IPS-NIHi7 (cell line): ENCODE results near the gene C9.
"Not testable (repeated sequence)": the region's sequence is repeated elsewhere in the genome, so short reads cannot be mapped to it uniquely, and the experiment has no call there.

Source experiments
- DNase-seq: peaks from one replicate; pipeline ENCODE4 v3.0.0; 2012; ENCODE audit warnings: mixed read lengths; ENCODE audit errors: extremely low spot score

The C9 gene

GRCh38 chr5:39331861-39332381, 32.4 kb downstream of the C9 start:
- no peak for DNase-seq

DNA sequence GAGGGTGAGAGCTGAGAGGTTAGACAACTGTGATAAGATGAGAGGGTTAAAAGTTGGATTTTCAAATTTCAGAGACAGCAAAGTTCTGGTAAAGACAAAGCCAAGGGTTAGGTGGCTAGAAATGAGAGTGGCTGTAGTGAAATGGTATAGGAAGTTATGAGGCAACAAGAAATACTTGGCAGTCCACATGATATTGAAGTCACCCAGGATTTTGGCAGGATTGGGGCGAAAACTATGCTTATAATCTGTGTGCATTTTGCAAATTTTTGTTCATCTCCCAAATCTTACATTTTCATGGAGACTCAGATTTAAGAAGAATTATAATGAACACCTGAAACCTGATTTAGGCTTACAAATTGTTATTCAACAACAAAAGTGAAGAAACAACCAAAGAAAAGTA, 35.6 kb downstream of the C9 start:
- DNase-seq = no peak

DNA sequence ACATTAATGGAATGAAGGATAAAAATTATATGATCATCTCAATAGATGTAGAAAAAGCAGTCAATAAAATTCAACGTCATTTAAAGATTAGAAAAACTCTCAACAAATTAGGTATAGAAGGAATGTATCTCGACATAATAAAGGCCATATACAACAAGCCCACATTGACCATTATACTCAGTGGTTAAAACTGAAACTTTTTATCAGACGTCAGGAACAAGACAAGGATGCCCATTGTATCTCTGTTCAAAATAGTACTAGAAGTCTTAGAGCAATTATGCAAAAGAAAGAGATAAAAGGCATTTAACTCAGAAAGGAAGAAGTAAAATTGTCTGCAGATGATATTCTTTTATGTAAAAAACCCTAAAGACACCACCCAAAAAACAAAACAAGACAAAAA, 40.8 kb downstream of the C9 start:
- no peak for DNase-seq

- DNase-seq = no peak
These were observed 44.9 kb downstream of the C9 start for GRCh38 chr5:39319395-39319794.

GRCh38 chr5:39316464-39316863, 47.8 kb downstream of the C9 start:
- DNase-seq = not testable (repeated sequence)

DNA sequence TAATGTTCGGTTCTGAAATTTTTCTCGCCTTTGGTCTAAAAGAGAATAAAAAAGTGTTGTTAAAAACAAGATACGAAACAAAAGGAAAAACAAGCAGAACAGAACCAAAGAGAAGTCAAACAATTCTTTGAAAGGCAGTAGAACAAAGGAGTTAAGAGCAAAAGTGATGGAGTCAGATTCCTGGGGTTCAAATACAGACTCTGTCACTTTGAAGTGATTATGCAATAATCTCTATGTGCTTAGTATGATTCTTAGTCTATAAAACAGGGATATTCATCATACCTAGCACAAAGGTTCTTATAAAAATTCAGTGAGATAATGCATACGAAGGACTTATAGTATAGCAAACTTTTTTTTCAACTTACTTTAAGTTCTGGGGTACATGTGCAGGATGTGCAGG, 48.3 kb downstream of the C9 start:
- no peak for DNase-seq

DNA sequence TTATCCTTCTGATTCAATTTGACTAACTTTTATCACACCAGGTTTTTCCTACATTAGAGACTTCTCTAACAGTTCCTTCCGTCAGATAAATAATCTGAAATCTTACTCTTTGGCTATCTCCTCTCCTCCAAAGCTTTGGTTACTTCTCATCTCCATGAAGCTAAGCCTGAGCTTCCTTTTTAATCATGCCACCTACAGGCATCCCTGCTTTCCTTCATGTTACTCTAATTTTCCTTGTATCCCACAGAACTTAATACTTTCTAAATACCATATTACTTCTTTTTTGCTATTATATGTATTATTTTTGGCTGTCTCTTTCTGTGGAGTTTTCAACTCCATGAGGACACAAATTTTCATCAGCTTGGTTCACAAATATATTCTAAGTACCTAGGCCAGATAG, 49.7 kb downstream of the C9 start:
- no peak for DNase-seq

- no peak for DNase-seq
These were observed 54.8 kb downstream of the C9 start for GRCh38 chr5:39309534-39309933.

GRCh38 chr5:39302472-39302871, 61.8 kb downstream of the C9 start:
- no peak for DNase-seq

- no peak for DNase-seq
These were observed 62.9 kb downstream of the C9 start for GRCh38 chr5:39301406-39301805.

DNA sequence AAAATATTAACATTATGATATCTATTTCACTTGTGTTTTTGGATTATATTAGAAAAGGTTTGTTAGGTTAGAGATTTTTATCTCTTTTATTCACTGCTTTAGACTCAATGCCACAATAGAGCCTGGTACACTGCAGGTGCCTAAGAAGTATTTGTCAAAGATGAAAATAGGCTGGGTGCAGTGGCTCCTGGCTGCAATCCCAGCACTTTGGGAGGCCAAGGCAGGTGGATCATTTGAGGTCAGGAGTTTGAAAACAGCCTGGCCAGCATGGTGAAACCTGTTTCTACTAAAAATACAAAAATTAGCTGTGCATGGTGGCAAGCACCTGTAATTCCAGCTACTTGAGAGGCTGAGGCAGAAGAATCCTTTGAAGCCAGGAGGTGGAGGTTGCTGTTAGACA, 64.3 kb downstream of the C9 start:
- no peak for DNase-seq

DNA sequence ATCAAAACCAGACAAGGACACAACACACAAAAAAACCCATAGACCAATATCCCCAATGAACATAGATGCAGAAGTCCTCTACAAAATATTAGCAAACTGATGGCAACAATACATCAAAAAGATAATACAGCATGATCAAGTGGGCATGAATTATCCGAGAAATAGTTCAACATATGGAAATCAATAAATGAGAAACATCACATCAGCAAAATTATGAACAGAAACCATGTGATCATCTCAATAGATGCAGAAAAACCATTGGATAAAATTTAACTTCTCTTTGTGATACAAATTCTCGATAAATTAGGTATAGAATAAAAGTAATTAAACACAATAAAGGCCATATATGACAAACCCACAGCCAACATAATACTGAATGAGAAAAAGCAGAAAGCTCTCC, 69.6 kb downstream of the C9 start:
- no peak for DNase-seq

DNA sequence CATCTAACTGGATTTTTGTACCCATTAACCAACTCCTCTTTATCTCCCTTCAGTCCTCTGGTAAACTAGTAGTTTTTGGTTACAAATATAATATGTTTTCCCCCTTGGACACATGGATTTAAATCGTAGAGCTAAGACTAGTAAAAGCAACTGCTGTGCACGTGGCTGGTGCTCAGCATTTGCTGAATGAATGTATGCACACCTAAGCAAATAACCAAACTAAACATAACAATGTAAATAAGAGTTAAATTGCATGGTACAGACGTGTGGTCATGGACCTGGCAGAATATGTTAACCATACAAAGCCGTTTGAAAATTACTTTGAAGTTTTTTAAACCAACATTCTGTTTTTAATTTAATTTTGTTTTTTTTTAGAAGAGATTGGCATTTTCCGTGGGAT, 79.7 kb downstream of the C9 start:
- no peak for DNase-seq

- DNase-seq = peak; percentile 82
These were observed 81.0 kb downstream of the C9 start for GRCh38 chr5:39283231-39283818.

- DNase-seq = no peak
These were observed 81.7 kb downstream of the C9 start for GRCh38 chr5:39282561-39282960.

GRCh38 chr5:39275865-39276264, 88.4 kb downstream of the C9 start:
- DNase-seq = not testable (repeated sequence)

- no peak for DNase-seq
These were observed 89.8 kb downstream of the C9 start for GRCh38 chr5:39274398-39275085.

DNA sequence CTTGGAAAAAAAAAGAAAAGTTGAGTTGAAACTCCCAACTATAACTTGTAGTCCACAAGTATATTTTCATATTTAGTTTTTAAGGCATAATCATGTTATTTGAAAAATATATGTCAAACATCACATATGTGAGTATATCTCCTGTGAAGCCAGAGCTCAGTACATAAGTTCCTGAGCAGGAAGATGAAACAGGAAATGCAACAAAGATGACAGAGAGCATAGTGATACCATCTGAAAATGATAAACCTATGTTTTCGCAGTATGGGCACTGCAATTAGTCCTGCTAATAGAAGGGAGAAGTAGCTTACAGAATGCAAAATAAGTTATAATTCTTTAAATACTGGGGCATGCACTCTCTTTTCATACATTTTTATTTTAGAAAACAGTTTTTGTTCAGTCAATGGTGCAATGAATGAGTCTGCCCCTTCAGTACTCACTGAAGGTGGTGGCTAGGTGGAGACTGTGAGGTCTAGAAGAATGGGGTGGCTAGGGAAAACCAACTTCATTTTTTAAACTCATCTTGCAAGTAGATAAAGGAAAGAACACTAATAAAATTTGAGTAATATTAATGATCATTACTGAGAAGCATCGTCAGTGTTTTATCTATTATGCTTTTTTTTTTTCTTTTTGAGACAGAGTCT, 90.9 kb downstream of the C9 start:
- DNase-seq = no peak

- not testable (repeated sequence) for DNase-seq
These were observed 91.4 kb downstream of the C9 start for GRCh38 chr5:39272869-39273231.

- no peak for DNase-seq
These were observed 94.0 kb downstream of the C9 start for GRCh38 chr5:39270225-39270848.

- DNase-seq = no peak
These were observed 97.1 kb downstream of the C9 start for GRCh38 chr5:39267186-39267585.

DNA sequence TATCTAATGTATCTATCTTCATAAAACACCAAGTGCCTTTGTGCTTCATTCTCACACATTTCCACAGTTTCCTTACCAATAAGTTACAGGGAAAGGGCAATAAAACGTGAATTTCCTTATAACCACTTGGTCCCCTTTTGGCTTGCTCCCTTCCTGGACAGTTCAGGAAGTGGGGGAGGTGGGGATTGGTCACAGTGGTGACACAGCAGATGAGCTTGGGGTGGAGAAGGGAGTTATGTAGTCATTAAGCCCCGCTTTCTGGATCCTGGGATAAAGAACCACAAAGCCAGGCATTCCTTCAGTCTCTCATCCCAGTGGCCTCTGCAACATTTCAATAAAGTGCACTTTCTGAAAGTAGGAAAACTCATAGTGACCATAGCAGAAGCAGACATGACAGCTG, 97.9 kb downstream of the C9 start:
- DNase-seq = no peak

DNA sequence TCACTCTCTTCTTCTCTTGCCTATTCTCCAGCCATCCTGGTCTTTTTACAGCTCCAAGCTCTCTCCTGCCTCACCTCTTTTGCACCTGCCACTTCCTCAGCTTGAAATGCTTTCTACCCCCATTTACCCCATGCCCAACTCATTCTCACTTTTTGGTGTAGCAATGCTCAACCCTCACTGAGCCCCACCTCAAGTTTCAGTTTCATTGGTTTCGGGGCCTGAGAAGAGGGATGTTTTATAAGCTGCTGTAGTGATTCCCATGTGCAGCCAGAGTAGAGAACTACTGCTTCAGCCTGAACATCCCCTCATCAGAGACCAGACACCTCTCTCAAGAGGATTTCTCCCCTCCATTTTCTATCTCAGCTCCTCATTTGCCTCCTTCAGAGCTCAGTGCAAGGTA, 99.8 kb downstream of the C9 start:
- no peak for DNase-seq
